ENCODE results near the gene ANKRD16.

The ANKRD16 gene

DNA sequence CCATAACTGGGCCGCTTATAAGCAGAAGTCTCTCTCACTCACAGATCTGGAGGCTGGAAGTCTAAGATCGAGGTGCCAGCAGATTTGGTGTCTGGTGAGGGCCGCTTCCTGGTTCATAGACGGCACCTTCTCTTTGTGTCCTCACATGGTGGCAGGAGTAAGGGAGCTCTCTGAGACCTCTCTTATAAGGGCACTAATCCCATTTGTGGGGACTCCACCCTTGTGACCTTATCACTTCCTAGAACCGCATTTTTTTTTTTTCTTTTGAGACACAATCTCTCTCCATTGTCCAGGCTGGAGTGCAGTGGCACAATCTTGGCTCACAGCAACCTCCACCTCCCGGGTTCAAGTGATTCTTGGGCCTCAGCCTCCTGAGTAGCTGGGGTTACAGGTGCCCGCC is 8.5 kb upstream of the ANKRD16 start:
- no peak overlapping the region for H3K4me3 ChIP-seq (ENCODE audit: low read length)
- H3K4me1 ChIP-seq (ENCODE audit: low read length): no peaks in the 10 kb centered on the region
- H3K4me2 ChIP-seq (ENCODE audit: low read length): no peak overlapping the region
- H3K9me3 ChIP-seq (ENCODE audit: insufficient read depth, low read length): no peaks in the 10 kb centered on the region
- no peaks in the 10 kb centered on the region for H3K79me2 ChIP-seq (ENCODE audit: low read length)
- H3K36me3 ChIP-seq (replicated peaks; ENCODE audit: low read depth, low read length): peaks cover 16% of the 10 kb centered on the region
- TF ChIP-seq, protein P1, sequence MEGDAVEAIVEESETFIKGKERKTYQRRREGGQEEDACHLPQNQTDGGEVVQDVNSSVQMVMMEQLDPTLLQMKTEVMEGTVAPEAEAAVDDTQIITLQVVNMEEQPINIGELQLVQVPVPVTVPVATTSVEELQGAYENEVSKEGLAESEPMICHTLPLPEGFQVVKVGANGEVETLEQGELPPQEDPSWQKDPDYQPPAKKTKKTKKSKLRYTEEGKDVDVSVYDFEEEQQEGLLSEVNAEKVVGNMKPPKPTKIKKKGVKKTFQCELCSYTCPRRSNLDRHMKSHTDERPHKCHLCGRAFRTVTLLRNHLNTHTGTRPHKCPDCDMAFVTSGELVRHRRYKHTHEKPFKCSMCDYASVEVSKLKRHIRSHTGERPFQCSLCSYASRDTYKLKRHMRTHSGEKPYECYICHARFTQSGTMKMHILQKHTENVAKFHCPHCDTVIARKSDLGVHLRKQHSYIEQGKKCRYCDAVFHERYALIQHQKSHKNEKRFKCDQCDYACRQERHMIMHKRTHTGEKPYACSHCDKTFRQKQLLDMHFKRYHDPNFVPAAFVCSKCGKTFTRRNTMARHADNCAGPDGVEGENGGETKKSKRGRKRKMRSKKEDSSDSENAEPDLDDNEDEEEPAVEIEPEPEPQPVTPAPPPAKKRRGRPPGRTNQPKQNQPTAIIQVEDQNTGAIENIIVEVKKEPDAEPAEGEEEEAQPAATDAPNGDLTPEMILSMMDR (IDR thresholded peaks at IDR 0.05; ENCODE audit: low read depth, low read length): no peak
- no peak for TF ChIP-seq EZH2phosphoT487 (IDR thresholded peaks at IDR 0.05; ENCODE audit: low read depth)
- H2AFZ ChIP-seq (ENCODE audit: low read depth, low read length): no peak overlapping the region
- no peak overlapping the region for H3K27ac ChIP-seq (ENCODE audit: low read length)
- no peaks in the 10 kb centered on the region for H4K20me1 ChIP-seq (ENCODE audit: insufficient read depth, low read length)
- H3K9ac ChIP-seq (ENCODE audit: low read length): no peak overlapping the region
- H3K27me3 ChIP-seq (ENCODE audit: low read depth, low read length): no peaks in the 10 kb centered on the region

DNA sequence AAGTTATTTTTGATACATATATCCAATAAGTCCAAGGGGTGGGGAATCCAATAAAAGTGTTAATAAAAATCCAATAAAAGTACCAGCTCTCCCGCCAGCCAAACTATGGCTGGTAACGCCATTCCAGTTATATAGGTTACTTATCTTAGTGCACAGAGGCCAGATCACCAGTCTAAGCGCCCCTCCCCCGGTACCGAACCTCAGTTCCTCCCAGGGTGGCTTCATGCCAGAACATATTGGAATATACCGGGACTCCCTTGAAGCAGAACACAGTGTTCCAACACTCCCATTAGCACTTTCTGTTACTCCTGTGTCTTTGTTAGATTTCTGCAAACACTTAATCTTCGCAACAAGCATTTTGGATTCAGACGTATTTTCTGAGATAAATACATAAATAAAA is 7.8 kb upstream of the ANKRD16 start:
- H3K4me3 ChIP-seq (ENCODE audit: low read length): no peak overlapping the region
- no peak overlapping the region for H3K9ac ChIP-seq (ENCODE audit: low read length)
- peaks cover 6% of the 10 kb centered on the region for H3K79me2 ChIP-seq (ENCODE audit: low read length)
- no peaks in the 10 kb centered on the region for H3K27me3 ChIP-seq (ENCODE audit: low read depth, low read length)
- H3K9me3 ChIP-seq (ENCODE audit: insufficient read depth, low read length): no peaks in the 10 kb centered on the region
- TF ChIP-seq, protein P1 (IDR thresholded peaks at IDR 0.05; ENCODE audit: low read depth, low read length): no peak
- no peaks in the 10 kb centered on the region for H3K4me1 ChIP-seq (ENCODE audit: low read length)
- H3K36me3 ChIP-seq (replicated peaks; ENCODE audit: low read depth, low read length): peaks cover 17% of the 10 kb centered on the region
- no peak overlapping the region for H3K27ac ChIP-seq (ENCODE audit: low read length)
- no peaks in the 10 kb centered on the region for H4K20me1 ChIP-seq (ENCODE audit: insufficient read depth, low read length)
- H3K4me2 ChIP-seq (ENCODE audit: low read length): no peak overlapping the region
- H2AFZ ChIP-seq (ENCODE audit: low read depth, low read length): no peak overlapping the region

DNA sequence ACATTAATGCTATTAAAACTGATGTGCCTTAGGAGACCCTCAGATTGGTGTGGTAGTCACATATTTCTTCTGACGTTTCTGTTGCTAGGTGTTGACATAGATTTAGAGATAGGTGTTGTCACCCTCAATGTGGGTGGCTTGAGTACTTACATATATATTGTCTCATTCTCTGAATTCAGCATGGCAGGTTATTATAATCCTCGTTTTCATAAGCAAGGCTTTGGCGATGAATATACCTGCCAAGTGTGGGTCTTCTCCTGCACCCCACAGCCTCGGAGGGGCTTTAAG is 7.3 kb upstream of the ANKRD16 start:
- Histone ChIP-seq H3K4me3 (ENCODE audit: low read length) (no peak overlapping the region), H2AFZ (ENCODE audit: low read depth, low read length) (no peak overlapping the region), H3K79me2 (ENCODE audit: low read length) (peaks cover 11% of the 10 kb centered on the region), H3K9ac (ENCODE audit: low read length) (no peak overlapping the region), H3K36me3 (replicated peaks; ENCODE audit: low read depth, low read length) (peaks cover 19% of the 10 kb centered on the region), H3K9me3 (ENCODE audit: insufficient read depth, low read length) (no peaks in the 10 kb centered on the region), H3K27ac (ENCODE audit: low read length) (no peak overlapping the region), H4K20me1 (ENCODE audit: insufficient read depth, low read length) (no peaks in the 10 kb centered on the region), H3K4me2 (ENCODE audit: low read length) (no peak overlapping the region), H3K27me3 (ENCODE audit: low read depth, low read length) (no peaks in the 10 kb centered on the region), H3K4me1 (ENCODE audit: low read length) (no peaks in the 10 kb centered on the region)
- TF ChIP-seq, protein P1 (IDR thresholded peaks at IDR 0.05; ENCODE audit: low read depth, low read length): no peak

DNA sequence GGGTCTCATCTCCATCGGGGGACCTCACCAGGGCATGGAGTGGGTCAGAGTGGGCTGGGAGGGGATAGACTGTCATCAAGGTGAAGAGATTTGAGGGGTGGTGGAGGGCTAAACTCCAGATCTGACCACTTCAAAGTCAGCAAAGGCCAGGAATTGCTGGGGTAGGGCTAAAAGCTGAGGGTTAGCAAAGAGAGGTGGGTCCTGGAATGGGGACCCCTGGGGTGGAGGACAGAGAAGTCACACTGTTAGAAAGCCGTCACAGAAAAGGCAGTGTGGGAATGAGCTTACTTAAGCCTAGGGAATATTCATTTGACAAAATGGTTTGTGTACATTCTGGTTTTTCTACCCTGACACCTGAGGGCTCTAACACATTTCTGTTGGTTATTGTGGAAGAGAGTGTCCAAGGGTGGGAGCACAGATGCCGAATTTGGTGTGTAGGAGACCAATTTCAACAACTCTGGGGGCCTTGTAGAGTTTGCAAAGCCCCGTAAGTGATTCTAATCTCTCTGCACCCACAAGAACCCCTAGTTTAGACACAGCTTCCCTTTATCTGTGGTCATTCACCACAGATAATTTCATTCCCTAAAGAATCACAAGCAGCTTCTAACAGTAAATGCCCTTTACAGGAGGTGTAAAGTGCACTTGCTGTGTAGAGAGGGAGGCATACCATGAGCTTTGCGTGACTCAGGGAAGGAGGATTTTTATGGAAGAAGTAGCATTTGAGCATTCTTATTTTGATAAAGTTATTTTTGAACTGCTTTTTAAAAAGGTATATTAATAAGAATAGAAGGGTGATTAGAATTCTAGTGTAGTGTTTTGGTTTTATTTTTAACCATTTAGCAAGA is 6.7 kb upstream of the ANKRD16 start:
- Histone ChIP-seq H2AFZ (ENCODE audit: low read depth, low read length) (no peak overlapping the region), H3K4me3 (ENCODE audit: low read length) (no peak overlapping the region), H3K27me3 (ENCODE audit: low read depth, low read length) (no peaks in the 10 kb centered on the region), H3K4me1 (ENCODE audit: low read length) (no peaks in the 10 kb centered on the region), H3K9ac (ENCODE audit: low read length) (no peak overlapping the region), H4K20me1 (ENCODE audit: insufficient read depth, low read length) (no peaks in the 10 kb centered on the region), H3K36me3 (replicated peaks; ENCODE audit: low read depth, low read length) (peaks cover 19% of the 10 kb centered on the region), H3K4me2 (ENCODE audit: low read length) (no peak overlapping the region), H3K27ac (ENCODE audit: low read length) (no peak overlapping the region), H3K79me2 (ENCODE audit: low read length) (peaks cover 17% of the 10 kb centered on the region), H3K9me3 (ENCODE audit: insufficient read depth, low read length) (no peaks in the 10 kb centered on the region)
- no peak for TF ChIP-seq EZH2phosphoT487 (IDR thresholded peaks at IDR 0.05; ENCODE audit: low read depth)
- TF ChIP-seq, protein P1 (IDR thresholded peaks at IDR 0.05; ENCODE audit: low read depth, low read length): no peak

All from OCI-LY3 (cell line).